GM21786 (cell line): ENCODE data around the gene SNX2.
"Not testable (repeated sequence)": the region's sequence is repeated elsewhere in the genome, so short reads cannot be mapped to it uniquely, and the experiment has no call there.

ENCODE experiments used
- ATAC-seq: cut with Tn5 transposase; IDR thresholded peaks from one replicate; pipeline ENCODE4 v1.9.1; 2021; ENCODE audit not compliant: unreplicated experiment

The SNX2 gene

GRCh38 chr5:122774861-122775549 is at the start of gene SNX2:
Gene SNX2 (plus strand): TSS chr5:122775080. CDS start chr5:122775104, 24 bp downstream.
- ATAC-seq, result peak; percentile 85

DNA sequence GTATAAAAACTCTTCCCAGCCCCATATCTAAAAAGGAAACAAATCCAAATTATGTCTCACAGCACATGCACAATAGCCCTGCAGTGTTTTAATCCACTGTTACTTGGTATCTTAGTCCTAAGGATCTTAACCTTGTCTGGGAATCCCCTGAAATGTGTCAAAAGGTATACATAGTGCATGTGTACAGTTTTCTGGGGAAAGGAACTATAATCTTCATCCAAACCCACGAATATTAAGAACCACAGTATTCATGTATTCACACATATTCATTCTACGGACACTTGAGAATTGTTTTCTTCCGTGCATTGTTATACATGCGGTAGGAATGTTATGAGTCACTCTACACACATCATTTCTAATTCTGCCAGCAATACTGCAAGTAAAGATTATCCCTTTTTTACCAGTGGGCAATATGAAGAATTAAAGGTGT is 47.8 kb upstream of the SNX2 start:
- ATAC-seq, result peak; percentile 49

- ATAC-seq, result no peak
Observed at GRCh38 chr5:122730037-122730436, 44.8 kb upstream of the SNX2 start.

DNA sequence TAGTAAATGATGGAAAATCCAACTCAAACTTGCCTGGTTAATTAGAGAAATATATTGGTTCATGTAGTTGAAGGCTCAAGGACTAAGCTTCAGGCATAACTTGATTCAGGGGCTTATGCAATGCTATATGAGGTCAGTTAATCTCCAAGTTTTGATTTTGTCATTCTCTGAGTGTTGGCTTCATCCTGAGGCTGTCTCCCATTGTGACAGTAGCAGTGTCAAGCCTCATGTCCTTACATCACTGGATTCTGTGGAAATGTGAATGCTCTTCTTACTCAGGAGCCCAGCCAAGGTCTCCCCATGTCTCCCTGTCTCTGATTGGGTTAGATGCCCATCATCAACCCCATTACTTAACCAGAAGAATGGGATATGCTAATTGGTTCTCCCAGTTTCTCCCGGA is 44.4 kb upstream of the SNX2 start:
- no peak for ATAC-seq

- peak; percentile 92 for ATAC-seq
Observed at GRCh38 chr5:122736086-122736845, 38.6 kb upstream of the SNX2 start.

DNA sequence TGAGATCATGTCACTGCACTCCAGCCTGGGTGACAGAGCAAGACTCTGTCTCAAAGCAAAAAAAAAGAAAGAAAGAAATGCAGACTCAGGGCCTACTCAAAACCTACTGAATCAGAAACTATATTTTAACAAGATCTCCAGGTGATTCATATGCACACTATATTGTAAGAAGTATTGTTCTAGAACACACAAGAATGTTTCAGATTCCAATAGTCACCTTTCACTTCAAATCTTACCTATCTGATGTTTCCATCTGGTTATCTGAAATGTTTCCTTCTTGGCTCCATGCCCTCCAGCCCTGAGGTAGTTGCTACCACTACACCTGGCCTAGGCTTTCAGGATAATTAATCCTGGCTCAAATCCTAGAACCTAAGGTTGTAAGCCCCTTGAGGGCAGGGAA is 36.8 kb upstream of the SNX2 start:
- ATAC-seq, result no peak

DNA sequence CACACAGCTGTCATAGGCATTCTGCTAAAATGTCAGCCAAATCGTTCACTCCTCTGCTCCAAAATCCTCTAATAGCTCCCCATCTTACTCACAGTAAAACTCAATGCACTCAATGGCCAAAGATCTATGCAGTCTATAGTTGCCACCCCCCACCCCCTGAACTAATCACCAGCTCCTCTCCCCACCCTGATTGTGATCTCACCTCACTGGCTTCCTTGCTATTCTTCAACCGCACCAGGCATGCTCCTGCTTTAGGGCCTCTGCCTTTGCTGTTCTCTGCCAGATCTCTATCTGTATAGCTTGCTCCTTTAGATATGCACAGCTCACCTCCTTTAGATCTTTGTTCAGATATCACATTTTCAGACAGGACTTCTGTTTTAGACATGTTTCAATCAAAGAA is 33.2 kb upstream of the SNX2 start:
- ATAC-seq, result no peak

GRCh38 chr5:122743261-122743660 is 31.6 kb upstream of the SNX2 start:
- no peak for ATAC-seq

- no peak for ATAC-seq
Observed at GRCh38 chr5:122745597-122745996, 29.3 kb upstream of the SNX2 start.

DNA sequence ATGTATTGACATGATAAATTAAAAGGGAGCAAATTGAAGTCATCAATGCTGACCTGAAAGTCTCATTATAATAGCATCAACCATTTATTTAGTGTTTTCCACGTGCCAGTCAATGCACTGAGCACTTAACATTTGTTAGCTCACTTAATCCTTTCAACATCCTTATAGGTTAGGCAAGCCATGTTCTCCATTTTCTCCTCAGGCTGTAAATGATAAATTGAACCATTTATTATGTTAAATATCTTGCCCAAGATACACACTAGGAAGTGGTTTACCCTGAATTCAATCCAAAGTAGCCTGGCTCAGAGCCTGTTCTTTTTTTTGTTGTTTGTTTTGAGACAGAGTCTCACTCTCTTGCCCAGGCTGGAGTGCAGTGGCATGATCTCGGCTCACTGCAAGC is 25.0 kb upstream of the SNX2 start:
- no peak for ATAC-seq

DNA sequence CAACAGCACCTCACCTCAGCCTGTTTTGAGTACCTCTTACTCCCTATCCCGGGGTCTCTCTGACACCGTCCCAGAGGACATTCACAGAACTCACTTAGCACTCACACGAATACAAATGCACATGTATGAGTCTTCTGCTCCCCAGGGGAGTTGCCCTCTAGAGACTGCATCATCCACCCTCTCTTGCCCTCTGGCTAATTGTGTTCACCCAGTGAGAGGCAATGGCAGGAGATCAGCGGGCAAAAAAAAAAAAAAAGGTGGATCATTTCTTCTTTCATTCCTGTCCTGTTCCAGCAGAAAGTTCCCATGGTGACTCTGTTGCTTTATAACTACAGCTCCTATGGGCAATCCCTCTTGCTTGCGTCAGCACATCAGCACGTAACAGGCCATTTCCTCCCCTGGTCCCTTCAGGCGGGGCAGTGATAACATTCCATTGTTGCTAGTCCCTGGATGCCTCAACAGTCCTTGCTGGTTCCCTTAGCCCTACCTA is 23.5 kb upstream of the SNX2 start:
- no peak for ATAC-seq

DNA sequence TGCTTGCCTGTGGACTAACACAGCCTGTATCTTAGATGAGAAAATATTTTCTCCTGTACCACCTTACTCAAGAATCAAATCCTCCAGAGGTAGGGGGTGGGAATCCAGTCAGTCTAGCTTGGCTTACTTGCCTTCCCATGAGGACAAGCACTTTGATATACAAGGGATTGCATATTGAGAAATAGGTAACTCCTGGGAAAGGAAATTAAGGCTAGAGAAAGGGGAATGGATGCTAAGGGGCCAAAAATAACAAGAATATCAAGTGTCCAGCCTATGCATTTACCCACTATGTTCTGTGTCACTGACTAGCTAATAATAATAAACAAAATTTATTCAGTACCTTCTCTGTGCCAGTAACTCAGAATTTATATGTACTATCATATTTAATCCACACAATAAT is 21.4 kb upstream of the SNX2 start:
- no peak for ATAC-seq

DNA sequence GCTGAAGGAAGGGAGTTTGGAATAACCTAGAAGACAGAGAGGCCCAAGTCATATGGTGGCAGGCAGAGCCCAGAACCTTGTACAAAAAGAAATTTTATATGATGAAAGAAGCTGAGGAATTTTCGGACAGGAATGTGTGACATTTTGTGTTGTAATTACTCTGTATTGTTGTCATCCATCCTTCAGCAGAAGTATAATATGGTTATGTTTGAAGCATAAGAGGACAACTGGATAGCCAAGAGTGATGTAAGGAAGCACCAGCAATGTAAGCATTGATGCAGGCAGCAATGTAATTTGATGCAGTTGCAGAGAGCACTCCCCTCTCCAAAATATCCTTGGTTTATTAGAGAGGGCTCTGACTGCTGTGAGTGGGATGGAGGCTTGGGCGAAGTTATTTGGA is 19.1 kb upstream of the SNX2 start:
- no peak for ATAC-seq

DNA sequence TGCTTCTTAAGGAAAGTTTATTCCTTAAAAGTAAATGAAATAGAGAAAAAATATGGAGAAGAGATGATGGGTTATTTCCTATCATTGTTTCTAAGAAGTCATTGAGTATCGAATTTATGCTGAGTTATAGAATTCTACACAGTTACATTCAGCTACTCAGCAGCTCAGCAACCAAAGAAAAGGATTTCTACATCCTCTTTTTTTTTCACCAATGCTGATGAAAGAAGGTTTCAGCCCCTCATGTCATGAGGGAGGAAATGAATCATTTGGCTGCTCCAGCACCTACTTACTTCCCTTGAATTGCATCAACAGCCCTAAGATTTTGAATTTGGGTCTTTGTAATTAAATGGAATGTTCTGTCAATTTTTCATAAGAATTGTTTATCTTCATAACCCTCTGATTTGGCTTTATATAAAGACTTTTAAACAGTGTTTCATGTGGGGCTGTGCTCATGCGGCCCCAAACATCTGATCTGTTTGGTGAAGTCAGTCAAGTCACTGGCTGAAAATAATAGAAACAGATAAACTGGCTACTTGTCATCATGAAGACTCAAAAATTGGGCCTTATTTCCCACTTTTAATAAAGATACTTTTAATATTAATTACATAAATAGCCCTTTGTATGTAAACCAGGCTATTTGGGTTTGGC is 18.5 kb upstream of the SNX2 start:
- peak; percentile 85 for ATAC-seq

GRCh38 chr5:122757285-122757684 is 17.6 kb upstream of the SNX2 start:
- peak; percentile 59 for ATAC-seq

GRCh38 chr5:122759241-122760070 is 15.4 kb upstream of the SNX2 start:
- no peak for ATAC-seq

- ATAC-seq, result no peak
Observed at GRCh38 chr5:122760236-122760635, 14.6 kb upstream of the SNX2 start.

DNA sequence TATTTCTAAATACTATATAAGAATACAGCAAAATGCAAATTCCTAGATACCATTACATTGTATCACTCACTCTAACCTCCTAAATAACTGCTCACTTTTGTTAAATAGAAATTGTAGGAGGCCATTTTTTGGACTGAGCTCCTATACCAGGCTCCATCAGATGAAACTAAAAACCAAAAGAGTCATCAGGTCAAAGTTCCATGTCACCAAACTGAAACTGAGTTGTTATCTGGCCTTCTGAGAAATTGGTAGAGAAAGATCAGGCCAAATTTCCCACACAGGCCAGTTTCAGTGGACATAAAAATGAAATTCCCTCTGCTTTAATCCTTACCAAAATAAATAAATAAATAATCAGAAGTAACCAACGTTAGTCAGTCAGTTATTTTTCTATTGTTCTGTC is 13.8 kb upstream of the SNX2 start:
- no peak for ATAC-seq

- ATAC-seq, result not testable (repeated sequence)
Observed at GRCh38 chr5:122761896-122762295, 13.0 kb upstream of the SNX2 start.

DNA sequence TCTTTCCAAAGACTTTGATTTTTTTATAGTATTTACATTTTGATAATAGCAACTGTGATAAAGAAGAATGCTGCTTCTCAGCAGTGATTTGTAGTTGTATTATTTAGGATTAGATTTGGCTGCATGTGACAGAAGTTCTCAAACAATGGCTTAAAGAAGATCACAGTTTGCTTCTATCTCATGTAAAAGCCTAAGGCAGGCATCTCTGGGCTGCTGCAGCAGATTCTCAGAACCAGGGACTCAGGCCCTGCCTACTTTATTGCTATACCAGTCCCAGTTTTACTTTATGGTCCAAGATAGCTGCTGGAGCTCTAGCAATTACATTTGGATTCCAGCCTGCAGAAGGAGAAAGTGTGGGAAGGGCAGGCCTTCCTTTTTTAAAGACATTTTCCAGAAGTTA is 8.8 kb upstream of the SNX2 start:
- ATAC-seq, result no peak

DNA sequence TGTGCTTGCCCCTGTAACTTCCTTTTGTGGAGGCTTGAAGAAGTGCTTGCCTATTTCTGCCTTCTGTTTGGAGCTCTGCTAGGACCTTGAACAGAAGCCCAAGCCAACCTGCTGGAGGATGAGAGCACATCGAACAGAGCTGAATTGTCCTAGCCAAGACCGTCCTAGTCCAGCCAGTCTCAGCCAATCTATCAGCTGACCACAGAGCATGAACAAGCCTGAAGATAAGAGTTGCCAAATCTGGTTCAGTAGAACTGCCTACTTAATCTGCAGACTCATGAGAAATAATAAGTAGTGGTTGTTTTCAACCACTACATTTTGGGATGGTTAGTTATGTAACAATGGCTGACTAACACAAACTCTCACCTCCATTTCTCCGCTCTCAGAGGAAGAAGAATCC is 4.4 kb upstream of the SNX2 start:
- ATAC-seq, result no peak
